MV-4-11 (cell line): Measurements from ENCODE around the gene ERI2.
A peak's percentile ranks its signal among the peaks of the same experiment; 100 is the strongest.
"Not testable (repeated sequence)": the region's sequence is repeated elsewhere in the genome, so short reads cannot be mapped to it uniquely, and the experiment has no call there.

Experiments
- DNase-seq: peaks from one replicate; lab custom pipeline; 2025; lab: John Stamatoyannopoulos, UW

The ERI2 gene

GRCh38 chr16:20763461-20764232 is 42.6 kb downstream of the ERI2 start, which contains the start of gene ACSM3:
TSS of gene ACSM3 (plus strand) at chr16:20764014. CDS start at chr16:20770035, 6,021 bp downstream.
- DNase-seq: peak; percentile 95

GRCh38 chr16:20762404-20763123 is 43.7 kb downstream of the ERI2 start:
- no peak for DNase-seq

- no peak for DNase-seq
These were observed 45.1 kb downstream of the ERI2 start for GRCh38 chr16:20761175-20761574.

- no peak for DNase-seq
These were observed 45.9 kb downstream of the ERI2 start for GRCh38 chr16:20760346-20760745.

- not testable (repeated sequence) for DNase-seq
These were observed 50.5 kb downstream of the ERI2 start for GRCh38 chr16:20755799-20756198.

- no peak for DNase-seq
These were observed 51.0 kb downstream of the ERI2 start for GRCh38 chr16:20755238-20755637.

- no peak for DNase-seq
These were observed 52.5 kb downstream of the ERI2 start for GRCh38 chr16:20753727-20754126.

- no peak for DNase-seq
These were observed 55.7 kb downstream of the ERI2 start for GRCh38 chr16:20750558-20750957.

- no peak for DNase-seq
These were observed 56.8 kb downstream of the ERI2 start for GRCh38 chr16:20749474-20749873.

- peak; percentile 75 for DNase-seq
These were observed 59.0 kb downstream of the ERI2 start for GRCh38 chr16:20747030-20747816.

- no peak for DNase-seq
These were observed 59.8 kb downstream of the ERI2 start for GRCh38 chr16:20746461-20746860.
